GM21529 (cell line): ENCODE measurements around the gene TASOR2.

ENCODE experiments used
- ATAC-seq: cut with Tn5 transposase; IDR thresholded peaks from one replicate; pipeline ENCODE4 v1.9.1; 2021; ENCODE audit not compliant: unreplicated experiment

TASOR2 gene

DNA sequence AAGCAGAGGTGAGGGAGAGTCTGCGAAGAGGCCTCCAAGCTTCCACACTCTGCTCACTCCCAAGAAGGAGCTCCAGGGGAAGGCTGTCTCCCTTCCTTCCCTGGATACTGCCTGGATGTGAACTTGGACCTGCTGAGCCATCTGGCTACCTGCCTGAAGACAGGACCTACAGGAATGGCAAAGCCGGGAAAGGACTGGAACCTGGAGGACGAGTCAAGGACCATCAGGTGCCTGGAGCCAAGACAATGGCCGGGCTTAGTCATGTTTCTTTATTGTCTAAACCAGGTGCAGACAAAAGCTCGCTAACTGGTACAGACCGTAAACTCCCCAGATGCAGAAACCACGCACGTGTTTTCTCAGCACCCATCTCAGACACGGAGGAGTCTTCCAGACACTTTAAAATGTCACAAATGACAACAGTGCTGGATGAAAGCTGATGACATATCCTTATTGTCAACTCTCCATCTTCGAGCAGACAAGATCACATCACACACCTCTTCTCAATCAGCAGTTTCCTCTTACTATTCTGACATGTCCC lies 30.4 kb upstream of the TASOR2 start:
- no peak for ATAC-seq

DNA sequence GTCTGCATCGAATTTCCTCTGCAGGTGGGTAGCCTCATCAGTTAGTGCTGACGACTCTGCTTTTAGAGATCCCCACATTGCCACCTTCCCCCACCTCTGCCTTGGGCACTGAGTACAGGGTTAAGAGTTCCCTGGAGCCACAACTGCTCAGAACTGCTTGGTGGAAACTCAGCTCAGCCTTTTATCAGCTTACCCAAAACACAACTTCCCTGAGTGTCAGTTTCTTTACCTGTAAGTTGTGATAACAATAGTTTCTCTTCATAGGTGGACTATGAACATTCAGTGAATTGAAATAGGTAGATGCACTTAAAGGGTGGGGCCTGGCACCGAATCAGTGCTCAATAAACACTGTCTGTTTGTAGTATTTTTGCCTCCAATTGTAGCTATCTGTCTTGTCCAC lies 29.5 kb upstream of the TASOR2 start:
- no peak for ATAC-seq

DNA sequence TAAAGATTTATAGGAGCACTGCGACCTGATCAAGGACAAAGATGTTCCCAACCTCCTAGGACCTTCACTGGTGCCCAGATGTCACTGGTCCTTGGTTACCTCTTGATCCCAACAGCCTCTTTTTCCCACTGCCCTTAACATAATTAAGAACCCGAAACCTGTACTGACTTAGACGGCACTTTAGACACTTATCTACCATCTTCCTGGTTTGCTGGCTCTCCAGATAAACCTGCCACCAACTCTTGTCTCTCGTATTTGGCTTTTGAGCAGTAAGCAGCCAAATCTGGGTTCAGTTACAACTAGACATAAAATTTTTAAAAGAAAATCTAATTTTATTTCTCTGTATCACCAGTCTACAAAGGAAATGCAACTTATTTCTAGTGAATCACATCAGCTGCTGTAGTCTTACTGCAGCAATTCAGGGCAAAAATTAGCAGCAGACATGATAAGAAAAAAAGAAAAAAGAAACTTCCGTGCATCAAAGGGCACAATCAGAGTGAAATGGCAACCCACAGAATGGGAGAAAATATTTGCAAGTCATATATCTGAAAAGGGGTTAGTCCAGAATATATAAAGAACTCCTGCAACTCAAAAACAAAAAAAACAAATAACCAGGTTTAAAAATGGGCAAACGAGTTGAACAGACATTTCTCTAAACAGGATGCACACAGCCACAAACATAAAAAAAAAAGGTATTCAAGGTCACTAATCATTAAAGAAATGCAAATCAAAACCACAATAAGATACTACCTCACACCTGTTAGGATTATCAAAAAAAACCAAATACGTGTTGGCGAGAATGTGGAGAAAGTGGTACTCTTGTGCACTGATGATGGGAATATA lies 27.7 kb upstream of the TASOR2 start:
- no peak for ATAC-seq

- ATAC-seq = no peak
Observed at GRCh38 chr10:5658871-5659618, 25.6 kb upstream of the TASOR2 start.

DNA sequence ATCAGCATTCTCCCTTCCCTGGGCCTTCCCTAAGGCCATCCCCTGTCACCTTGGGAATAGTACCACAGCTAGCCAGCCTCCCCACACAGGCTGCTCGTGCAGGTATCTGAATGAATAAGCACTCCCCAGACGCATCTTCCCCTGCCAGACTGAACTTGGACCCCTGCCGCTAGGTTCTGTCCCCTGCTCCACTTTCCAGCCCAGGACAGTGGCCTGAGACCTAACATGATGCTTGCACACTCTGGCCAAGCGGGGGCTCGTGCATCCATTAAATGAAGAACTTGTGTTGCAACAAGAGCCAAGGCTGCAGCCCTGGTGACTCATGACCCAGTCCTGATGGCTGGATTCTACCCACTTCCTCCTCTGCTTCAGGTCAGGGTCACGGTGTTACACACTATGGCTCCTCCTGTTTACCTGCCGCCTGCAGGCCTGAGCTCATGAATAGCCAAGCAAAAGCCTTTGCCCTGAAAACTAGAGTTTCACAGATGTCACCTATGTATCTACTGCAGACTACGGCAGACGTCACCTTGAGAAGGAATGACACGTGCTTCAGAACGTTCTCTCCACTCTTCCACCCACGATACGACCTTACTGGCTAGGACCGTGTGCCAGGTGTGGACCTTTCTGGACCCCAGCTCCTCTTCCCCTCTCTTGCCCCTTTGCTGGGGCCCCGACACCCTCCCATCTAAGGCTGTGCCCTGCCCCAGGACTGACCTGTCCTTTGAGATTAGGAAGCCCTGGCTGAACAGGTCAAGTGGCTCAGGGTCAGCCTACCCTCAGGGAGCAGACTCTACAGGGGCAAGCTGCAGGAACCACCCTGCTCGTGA lies 24.7 kb upstream of the TASOR2 start:
- ATAC-seq = peak; percentile 66

DNA sequence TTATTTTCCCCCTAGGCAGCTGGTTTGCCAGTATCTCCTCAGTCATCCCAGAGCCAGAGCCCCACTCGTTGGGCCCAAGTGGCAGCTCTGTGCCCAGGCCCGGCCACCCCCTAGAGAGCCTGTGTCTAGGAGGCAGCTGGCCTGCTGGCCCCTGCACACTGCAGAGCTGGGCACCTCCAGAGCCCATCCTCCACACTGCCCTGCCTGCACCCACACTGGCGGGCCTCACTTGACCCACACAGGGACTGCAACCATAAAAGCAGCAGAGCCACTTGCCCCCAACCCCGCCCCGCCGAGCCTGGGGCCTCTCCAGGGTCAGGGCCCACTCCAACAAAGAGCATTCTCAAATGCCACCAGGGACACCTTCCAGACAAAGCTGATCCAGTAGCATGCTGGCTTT lies 23.6 kb upstream of the TASOR2 start:
- ATAC-seq = no peak

DNA sequence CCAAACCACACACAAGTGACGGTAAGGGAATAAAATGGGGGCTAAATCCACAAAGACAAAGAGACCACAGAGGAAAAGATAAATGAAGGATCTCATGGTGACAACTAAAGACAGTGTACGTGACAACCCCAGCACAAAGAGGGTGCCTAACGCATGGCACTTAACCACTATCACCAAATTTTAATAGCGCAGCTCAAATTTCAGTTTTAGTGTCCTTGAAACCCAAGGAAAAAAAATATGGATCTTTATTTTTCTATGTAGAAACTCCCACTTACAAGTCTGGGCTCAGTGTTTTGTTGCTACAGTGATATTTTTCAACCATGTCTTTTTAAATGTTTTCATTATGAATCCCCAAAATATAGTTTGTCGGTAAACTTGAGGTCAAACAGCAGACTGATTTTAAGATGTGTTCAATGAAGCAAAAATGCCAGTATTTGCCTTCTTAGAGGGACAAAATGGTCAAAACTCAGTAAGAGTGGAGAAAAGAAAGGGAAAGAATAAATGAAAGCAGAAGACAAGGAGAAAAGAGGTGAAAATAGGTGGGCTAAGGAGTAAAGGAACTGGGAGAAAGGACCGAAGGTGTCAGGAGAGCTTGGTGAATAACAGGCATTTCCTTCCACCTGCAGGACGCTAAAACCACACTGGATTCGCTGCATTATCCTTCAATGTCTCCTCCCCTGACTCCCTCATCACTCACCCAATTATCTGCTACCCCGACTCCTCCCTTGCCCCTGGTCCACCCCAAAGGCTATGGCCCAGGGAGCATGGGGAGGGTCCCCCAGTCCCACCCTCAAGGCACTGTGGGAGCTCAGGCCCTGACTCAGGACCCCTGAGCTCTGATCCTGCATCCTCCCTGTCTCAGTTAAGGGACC lies 21.7 kb upstream of the TASOR2 start:
- ATAC-seq = no peak

- ATAC-seq = no peak
Observed at GRCh38 chr10:5663692-5664427, 20.8 kb upstream of the TASOR2 start.

- ATAC-seq = peak; percentile 11
Observed at GRCh38 chr10:5665373-5666007, 19.1 kb upstream of the TASOR2 start.

DNA sequence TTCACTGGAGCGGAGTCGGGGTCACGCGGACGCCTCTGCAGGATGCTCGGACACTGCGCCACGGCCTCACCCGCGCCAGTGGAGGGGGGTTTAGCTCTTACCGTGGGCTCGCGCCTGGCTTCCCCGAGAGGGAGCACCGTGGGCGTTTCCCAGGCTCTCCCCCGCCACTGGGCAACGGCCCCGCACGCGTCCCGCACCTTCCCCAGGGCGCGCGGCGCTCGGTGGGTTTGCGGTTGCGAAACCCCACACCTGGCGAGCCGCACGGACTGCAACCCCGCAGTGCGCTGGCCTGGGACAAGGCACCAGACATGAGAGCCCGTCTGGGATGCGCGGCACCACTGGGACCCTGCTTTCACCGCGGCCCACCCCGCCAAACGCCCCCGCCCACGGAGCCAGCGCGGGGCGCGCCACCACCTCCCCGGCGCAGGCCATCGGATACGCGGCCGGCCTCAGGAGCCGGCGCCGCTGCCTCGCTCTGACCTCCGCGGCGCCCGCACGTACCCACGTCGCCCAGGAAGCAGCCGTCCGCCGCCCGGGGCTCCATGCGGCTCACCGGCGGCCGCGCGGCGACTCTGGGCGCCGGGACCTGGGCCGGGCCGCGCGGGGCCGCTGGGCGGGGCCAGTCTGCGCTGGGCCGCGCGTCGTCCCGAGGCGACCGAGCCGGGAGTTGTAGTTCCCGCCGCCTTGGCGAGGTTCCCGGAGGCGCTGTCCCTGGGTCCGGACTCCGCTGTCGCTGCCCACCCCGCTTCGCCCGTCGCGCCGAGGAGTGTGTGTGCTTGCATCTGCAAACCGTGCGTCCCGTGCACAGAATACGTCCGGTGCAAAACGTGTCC lies 18.4 kb upstream of the TASOR2 start, which contains the start of gene ASB13:
TSS of gene ASB13 (minus strand) at position 588 of the 833 bp plus-strand sequence. CDS start at position 544, 44 bp downstream.
- ATAC-seq = peak; percentile 74

DNA sequence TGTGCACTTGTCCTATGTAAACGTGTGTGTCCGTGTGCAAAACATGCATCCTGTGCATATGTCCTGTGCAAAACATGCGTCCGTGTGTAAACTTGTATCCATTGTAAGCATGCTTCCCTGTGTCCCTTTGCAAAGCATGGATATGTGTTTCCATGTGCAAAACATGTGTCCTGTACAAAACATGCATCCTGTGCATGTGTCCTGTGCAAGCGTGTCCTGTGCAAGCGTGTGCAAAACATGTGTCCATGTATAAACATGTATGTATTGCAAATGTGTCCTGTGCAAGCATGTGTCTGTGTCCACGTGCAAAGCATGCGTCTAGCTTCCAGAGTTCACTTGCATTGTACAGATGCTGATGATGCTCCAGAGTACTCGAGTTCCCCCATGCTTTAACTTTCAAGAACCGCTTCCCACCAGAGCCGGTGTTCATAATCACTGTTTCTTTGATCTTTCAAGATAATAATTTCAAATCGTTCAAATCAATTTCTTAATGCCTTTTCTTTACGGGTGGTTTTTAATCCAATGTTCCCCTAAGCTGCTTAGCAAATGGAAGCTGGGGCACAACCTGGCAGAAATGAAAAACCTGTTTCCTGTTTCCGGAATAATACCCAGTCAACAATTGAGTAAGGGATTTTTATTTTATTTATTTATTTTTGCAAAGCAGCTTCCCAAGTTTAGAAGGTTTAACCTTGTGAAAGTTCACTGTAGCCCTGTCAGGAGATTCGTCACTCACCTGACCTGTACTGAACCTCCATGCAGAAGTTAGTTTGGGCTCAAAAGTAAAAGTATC lies 17.6 kb upstream of the TASOR2 start:
- no peak for ATAC-seq

GRCh38 chr10:5668429-5668828 lies 16.2 kb upstream of the TASOR2 start:
- ATAC-seq = no peak

DNA sequence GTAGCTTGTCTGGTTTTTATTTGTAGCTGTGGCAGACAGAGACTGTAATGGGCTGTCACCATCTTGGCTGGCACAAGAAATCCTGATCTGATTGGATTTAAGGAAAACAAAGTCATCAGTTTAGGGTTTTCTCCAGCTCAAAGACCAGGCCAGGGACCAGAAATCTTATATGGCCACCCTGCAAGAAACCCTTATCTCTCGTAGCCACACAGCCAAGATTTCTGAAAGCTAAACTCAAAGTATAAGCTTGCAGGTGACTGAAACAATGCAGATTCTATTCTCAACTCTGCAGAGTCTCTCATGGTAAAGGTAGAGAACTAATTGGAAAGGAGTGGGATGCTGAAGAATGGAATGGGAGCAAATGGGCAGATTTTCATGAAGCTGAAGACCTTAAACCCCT lies 15.0 kb upstream of the TASOR2 start:
- ATAC-seq = no peak

GRCh38 chr10:5670662-5671375 lies 13.8 kb upstream of the TASOR2 start:
- no peak for ATAC-seq

DNA sequence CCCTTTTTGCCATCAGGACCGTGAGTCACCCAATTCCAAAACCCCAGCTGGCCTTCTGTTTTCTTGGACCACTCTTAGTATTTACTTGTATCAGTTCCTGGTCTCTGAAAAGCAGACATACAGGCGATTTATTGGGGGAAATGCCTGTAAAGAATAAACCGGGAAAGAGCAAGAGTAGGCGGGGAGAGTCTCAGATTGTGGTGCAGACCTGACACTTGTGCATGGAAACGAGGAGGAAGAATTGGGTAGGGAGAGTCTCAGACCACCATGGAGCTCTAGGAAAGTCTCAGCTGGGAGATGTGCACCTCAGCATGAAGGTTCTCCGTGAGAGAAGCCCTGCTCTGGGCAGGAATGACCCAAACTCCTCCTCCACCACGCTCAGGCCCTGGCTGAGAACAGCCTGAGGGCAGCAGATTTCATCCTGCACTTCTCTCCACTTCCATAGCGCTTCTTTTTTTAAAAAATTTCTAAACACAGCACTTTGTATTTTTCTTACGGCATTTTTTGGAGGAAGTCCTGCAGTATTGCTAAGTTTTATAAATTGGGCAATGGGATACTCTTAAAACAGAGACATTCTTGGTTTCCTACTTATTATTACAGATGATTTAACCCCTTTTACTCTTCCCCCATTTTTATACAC lies 6.1 kb upstream of the TASOR2 start:
- ATAC-seq = no peak

GRCh38 chr10:5679037-5679435 lies 5.6 kb upstream of the TASOR2 start:
- ATAC-seq = no peak
